Uterus (tissue), 4 donors: ENCODE results near the gene GLRA3. TPM values are rescaled to one million over a fixed set of nuclear protein-coding genes. Genes with fewer than 3 reads are reported as not detected.

Experiments used
- DNase-seq, 2 donors: peaks; one replicate each; pipeline ENCODE4 v3.0.0-alpha.2; 2019 to 2020
- H3K27ac ChIP-seq, 2 donors: fragments of 200-600 bp; sonication (generic); 1 replicate in 1 of 2; 2 replicates in 1 of 2; pipeline ENCODE4 v1.5.1; 2016 to 2018
- H3K27me3 ChIP-seq, 2 donors: fragments of 200-600 bp; sonication (generic); one replicate each; pipeline ENCODE4 v1.5.1; 2018 to 2019; ENCODE audit warnings: control low read depth in 1 of 2
- H3K36me3 ChIP-seq, 2 donors: fragments of 200-600 bp; sonication (generic); one replicate each; pipeline ENCODE4 v1.5.1; 2019; ENCODE audit warnings: control low read depth in 1 of 2
- H3K4me1 ChIP-seq, 2 donors: fragments of 200-600 bp; sonication (generic); one replicate each; pipeline ENCODE4 v1.5.1; 2018 to 2019; ENCODE audit warnings: control low read depth in 1 of 2
- H3K4me3 ChIP-seq, 2 donors: fragments of 200-600 bp; sonication (generic); 1 replicate in 1 of 2; 2 replicates in 1 of 2; pipeline ENCODE4 v1.5.1; 2018 to 2019; ENCODE audit warnings: mild to moderate bottlenecking in 1 of 2
- H3K9me3 ChIP-seq, 2 donors: fragments of 200-600 bp; sonication (generic); one replicate each; pipeline ENCODE4 v1.5.1; 2019; ENCODE audit warnings: control low read depth in 1 of 2
- POLR2A ChIP-seq, 2 donors: fragments of 450-650 bp; IDR thresholded peaks; one replicate each; pipeline ENCODE4 v1.6.1; 2016; ENCODE audit warnings: antibody characterized with exemption in 2 of 2, mild to moderate bottlenecking in 1 of 2, moderate library complexity in 1 of 2
- intact Hi-C: fragments of 100-400 bp; cut with DNase I; formaldehyde crosslinking; loops from one replicate; pipeline ENCODE4 v1.15.1; 2023; ENCODE audit warnings: low total_unique reads
- total RNA-seq, 4 donors: library from RNA; depleted of rRNA in 3 of 4; stranded (reverse); fragments of >200 nt in 3 of 4; gene quantifications; one replicate each; pipeline versions ENCODE4 v1.1.0 to v1.2.4, GENCODE V29; 2014 to 2023
- TF ChIP-seq, protein P1 (sequence below), 4 experiments: fragments of 200-600 bp in 2 of 4; fragments of 450-650 bp in 2 of 4; sonication (generic) in 2 of 4; IDR thresholded peaks; one replicate each; pipeline ENCODE4 v1.5.1; 2016 to 2019; ENCODE audit warnings: antibody characterized with exemption in 4 of 4, mild to moderate bottlenecking in 2 of 4, moderate library complexity in 1 of 4
- donor health status: DM: yes; HTN: yes; CAD: no.

Gene GLRA3
- total RNA-seq, 4 donors from 2014 or later, result 0.09 to 0.41 TPM; not detected in 2

DNA sequence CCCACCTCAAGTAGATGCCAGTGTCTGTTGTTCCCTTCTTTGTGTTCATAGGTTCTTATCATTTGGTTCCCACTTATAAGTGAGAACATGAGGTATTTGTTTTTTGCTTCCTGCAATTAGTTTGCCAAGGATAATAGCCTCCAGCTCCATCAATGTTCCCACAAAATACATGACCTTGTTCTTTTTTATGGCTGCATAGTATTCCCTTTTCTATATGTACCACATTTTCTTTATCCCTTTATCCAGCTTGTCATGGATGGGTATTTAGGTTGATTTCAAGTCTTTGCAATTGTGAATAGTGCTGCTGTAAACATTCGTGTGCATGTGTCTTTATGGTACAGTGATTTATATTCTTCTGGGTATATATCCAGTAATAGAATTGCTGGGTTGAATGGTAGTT is 138.4 kb downstream of the GLRA3 start:
- H3K4me3 ChIP-seq, result no peak overlapping the region
- no peaks in the 10 kb centered on the region for H3K4me1 ChIP-seq
- TF ChIP-seq, protein P1, sequence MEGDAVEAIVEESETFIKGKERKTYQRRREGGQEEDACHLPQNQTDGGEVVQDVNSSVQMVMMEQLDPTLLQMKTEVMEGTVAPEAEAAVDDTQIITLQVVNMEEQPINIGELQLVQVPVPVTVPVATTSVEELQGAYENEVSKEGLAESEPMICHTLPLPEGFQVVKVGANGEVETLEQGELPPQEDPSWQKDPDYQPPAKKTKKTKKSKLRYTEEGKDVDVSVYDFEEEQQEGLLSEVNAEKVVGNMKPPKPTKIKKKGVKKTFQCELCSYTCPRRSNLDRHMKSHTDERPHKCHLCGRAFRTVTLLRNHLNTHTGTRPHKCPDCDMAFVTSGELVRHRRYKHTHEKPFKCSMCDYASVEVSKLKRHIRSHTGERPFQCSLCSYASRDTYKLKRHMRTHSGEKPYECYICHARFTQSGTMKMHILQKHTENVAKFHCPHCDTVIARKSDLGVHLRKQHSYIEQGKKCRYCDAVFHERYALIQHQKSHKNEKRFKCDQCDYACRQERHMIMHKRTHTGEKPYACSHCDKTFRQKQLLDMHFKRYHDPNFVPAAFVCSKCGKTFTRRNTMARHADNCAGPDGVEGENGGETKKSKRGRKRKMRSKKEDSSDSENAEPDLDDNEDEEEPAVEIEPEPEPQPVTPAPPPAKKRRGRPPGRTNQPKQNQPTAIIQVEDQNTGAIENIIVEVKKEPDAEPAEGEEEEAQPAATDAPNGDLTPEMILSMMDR (IDR thresholded peaks at IDR 0.05), result no peak
- TF ChIP-seq POLR2A (IDR thresholded peaks at IDR 0.05), result no peak
- intact Hi-C loops, result no loop called here
- H3K27me3 ChIP-seq, result no peaks in the 10 kb centered on the region
- DNase-seq, result no peak
- H3K9me3 ChIP-seq, result no peaks in the 10 kb centered on the region
- no peak overlapping the region for H3K27ac ChIP-seq
- H3K36me3 ChIP-seq, result no peaks in the 10 kb centered on the region

DNA sequence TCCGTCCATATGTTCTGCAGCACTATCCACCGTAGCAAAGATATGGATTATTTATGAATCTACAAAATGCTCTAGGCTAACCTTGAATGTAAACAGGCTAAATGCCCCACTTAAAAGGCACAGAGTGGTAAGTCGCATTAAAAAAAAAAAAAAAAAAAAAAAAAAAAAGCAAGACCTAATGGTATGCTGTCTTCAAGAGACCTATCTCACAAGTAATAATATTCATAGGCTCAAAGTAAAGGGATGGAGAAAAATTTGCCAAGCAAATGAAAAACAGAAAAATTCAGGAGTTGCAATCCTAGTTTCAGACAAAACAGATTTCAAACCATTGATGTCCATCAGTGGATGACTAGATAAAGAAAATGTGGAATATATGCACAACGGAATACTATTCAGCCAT is 139.4 kb downstream of the GLRA3 start:
- Histone ChIP-seq H3K9me3 (no peaks in the 10 kb centered on the region), H3K27ac (no peak overlapping the region), H3K27me3 (no peaks in the 10 kb centered on the region), H3K36me3 (no peaks in the 10 kb centered on the region), H3K4me3 (no peak overlapping the region), H3K4me1 (no peaks in the 10 kb centered on the region)
- DNase-seq, result no peak
- TF ChIP-seq, protein P1 (IDR thresholded peaks at IDR 0.05), result no peak
- TF ChIP-seq POLR2A (IDR thresholded peaks at IDR 0.05), result no peak
- intact Hi-C loops, result no loop called here

DNA sequence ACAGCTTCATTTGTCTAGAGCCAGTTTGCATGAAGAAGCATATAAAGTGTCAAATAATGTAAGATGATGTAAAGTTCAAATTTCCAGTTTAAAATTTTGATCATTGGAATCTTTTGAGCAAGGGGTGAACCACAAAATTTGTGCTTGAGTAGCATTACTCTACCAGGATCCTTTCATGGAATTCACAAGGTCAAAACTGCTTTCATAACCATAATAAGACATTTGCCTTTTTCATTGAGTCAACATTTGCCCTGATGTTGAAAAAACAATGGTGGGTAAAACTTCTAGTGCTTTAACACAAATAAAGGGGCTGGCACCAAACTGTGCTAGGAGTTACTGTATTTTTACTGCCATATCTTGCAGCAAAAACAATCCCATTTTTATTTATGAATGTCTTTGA is 142.2 kb downstream of the GLRA3 start:
- H3K9me3 ChIP-seq, result no peaks in the 10 kb centered on the region
- intact Hi-C loops, result no loop called here

DNA sequence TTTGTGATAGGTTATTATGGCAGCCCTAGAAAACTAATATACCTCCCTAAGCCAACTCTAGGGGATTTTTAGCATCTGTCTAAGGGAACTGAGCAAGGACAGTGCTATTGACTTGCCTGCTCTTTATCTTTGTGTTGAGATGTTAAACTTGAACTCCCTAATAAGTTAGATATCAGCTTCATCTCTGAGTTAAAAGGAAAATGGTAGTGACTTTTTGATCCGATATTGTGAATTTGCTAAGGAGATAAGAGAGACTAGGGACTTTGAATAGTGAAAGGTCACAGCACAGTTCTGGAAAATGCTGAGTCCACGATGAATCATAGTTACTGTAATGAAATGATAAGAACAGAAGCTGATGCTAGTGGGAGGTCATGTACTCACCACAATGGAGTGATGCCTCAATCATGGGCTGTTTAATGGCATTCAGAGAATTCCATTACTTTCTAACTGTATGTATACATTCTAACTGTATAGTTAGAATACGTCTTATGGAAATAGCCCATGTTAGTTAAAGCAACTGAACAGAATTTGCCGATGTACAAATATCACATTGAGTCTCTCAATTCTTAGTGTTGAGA is 147.2 kb downstream of the GLRA3 start:
- DNase-seq, result no peak
- Histone ChIP-seq H3K27me3 (no peaks in the 10 kb centered on the region), H3K4me3 (no peak overlapping the region), H3K27ac (no peak overlapping the region), H3K36me3 (no peaks in the 10 kb centered on the region), H3K4me1 (no peaks in the 10 kb centered on the region), H3K9me3 (no peaks in the 10 kb centered on the region)
- intact Hi-C loops, result no loop called here
- TF ChIP-seq, protein P1 (IDR thresholded peaks at IDR 0.05), result no peak
- no peak for TF ChIP-seq POLR2A (IDR thresholded peaks at IDR 0.05)

More for the DNA sequence above, 142.2 kb downstream of the GLRA3 start:
- TF ChIP-seq, protein P1 (IDR thresholded peaks at IDR 0.05), result no peak
- no peak for TF ChIP-seq POLR2A (IDR thresholded peaks at IDR 0.05)
- Histone ChIP-seq H3K4me1 (no peaks in the 10 kb centered on the region), H3K4me3 (no peak overlapping the region), H3K36me3 (no peaks in the 10 kb centered on the region), H3K27me3 (no peaks in the 10 kb centered on the region), H3K27ac (no peak overlapping the region)
- DNase-seq, result no peak

DNA sequence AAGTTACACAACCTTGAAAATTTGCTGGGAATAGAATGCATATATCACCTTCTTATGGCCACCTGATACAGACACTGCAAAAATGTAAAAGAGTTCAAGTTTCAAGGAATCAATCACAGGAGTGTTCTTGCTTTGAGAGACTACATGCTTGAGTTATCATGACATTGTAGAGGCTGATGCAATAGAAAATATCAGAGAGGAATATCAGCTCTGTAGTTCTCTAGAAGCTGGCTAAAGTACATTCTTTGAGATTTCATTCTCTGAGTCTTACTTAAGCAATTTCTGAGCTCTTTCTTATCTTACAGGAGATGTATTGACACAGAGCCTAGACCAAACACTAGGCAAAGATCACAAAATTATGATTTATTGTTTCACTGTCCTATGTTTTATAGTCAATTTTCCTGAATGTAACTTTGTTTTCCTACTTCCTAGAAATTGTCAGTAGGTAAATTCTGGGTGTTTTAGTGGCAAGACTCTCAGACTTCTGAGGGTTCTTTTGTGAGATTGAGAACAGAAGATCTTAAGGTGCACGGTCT is 154.7 kb downstream of the GLRA3 start:
- Histone ChIP-seq H3K27ac (no peak overlapping the region), H3K27me3 (no peaks in the 10 kb centered on the region), H3K9me3 (no peaks in the 10 kb centered on the region), H3K4me1 (no peaks in the 10 kb centered on the region), H3K36me3 (no peaks in the 10 kb centered on the region), H3K4me3 (no peak overlapping the region)
- intact Hi-C loops, result no loop called here
- DNase-seq, result no peak
- TF ChIP-seq POLR2A (IDR thresholded peaks at IDR 0.05), result no peak
- TF ChIP-seq, protein P1 (IDR thresholded peaks at IDR 0.05), result no peak
